Tibial nerve (tissue), 4 donors: ENCODE measurements around the gene MED12L. TPM values are rescaled to one million over a fixed set of nuclear protein-coding genes. Genes with fewer than 3 reads are reported as not detected.
A peak's percentile ranks its signal among the peaks of the same experiment; 100 is the strongest.

Experiments
- DNase-seq, 2 donors: peaks; one replicate each; pipeline ENCODE4 v3.0.0-alpha.2; 2019; ENCODE audit warnings: low spot score in 2 of 2
- H3K27ac ChIP-seq, 4 donors: fragments of 200-600 bp; sonication (generic) in 3 of 4; one replicate each; pipeline ENCODE4 v1.5.1; 2017 to 2019; ENCODE audit warnings: mild to moderate bottlenecking in 1 of 4
- H3K27me3 ChIP-seq, 2 donors: fragments of 200-600 bp; sonication (generic) in 1 of 2; one replicate each; pipeline versions ENCODE4 v1.5.1 to v1.6.0; 2017 to 2019
- H3K36me3 ChIP-seq, 3 donors: fragments of 200-600 bp; sonication (generic); one replicate each; pipeline ENCODE4 v1.5.1; 2018 to 2019
- H3K4me1 ChIP-seq, 4 donors: fragments of 200-600 bp; sonication (generic) in 3 of 4; one replicate each; pipeline ENCODE4 v1.5.1; 2017 to 2019
- H3K4me3 ChIP-seq, 4 donors: fragments of 200-600 bp; sonication (generic) in 3 of 4; one replicate each; pipeline ENCODE4 v1.5.1; 2017 to 2019; ENCODE audit warnings: mild to moderate bottlenecking in 1 of 4, moderate library complexity in 1 of 4
- H3K9me3 ChIP-seq, 4 donors: fragments of 200-600 bp; sonication (generic) in 3 of 4; one replicate each; pipeline ENCODE4 v1.5.1; 2017 to 2019
- CTCF ChIP-seq, 5 experiments: fragments of 200-600 bp in 3 of 5; fragments of 450-650 bp in 2 of 5; sonication (generic) in 3 of 5; IDR thresholded peaks; one replicate each; pipeline ENCODE4 v1.5.1; 2016 to 2019; ENCODE audit warnings: antibody characterized with exemption in 5 of 5, mild to moderate bottlenecking in 3 of 5, moderate library complexity in 2 of 5
- EP300 ChIP-seq, 2 donors: sonication (generic); formaldehyde crosslinking; IDR thresholded peaks; one replicate each; pipeline ENCODE4 v1.6.1; 2017; ENCODE audit warnings: antibody characterized with exemption in 2 of 2, mild to moderate bottlenecking in 1 of 2
- POLR2A ChIP-seq, 2 donors: fragments of 450-650 bp; IDR thresholded peaks; one replicate each; pipeline ENCODE4 v1.6.1; 2017; ENCODE audit warnings: antibody characterized with exemption in 2 of 2, mild to moderate bottlenecking in 2 of 2, moderate library complexity in 2 of 2
- WGBS, 2 donors: methylation state at CpG; one replicate each; pipeline ENCODE4 v1.1.5; 2018; 5-methylcytosine and 5-hydroxymethylcytosine counted together
- total RNA-seq, 4 donors: library from RNA; depleted of rRNA; stranded (reverse); fragments of >200 nt; gene quantifications; one replicate each; pipeline ENCODE4 v1.1.0, GENCODE V29; 2016

The MED12L gene
- total RNA-seq, 4 donors from 2014 or later: 1.2 to 5.9 (median 2.4) TPM

- TF ChIP-seq EP300 (IDR thresholded peaks at IDR 0.05) (no peak), CTCF (IDR thresholded peaks at IDR 0.05) (peak; percentile 16 to 39 (median 34)), POLR2A (IDR thresholded peaks at IDR 0.05) (no peak)
- peaks cover 0 to 24% (median 5%) of the 10 kb centered on the region in 4 donors for H3K4me1 ChIP-seq
- WGBS, 2 donors: 72 to 77% methylated on average over 4 of the region's 4 CpGs
- no peak overlapping the region for H3K27ac ChIP-seq
- H3K36me3 ChIP-seq: peaks cover 0 to 5% (median 0%) of the 10 kb centered on the region in 3 donors
- no peaks in the 10 kb centered on the region for H3K9me3 ChIP-seq
- DNase-seq: no peak
- H3K4me3 ChIP-seq: no peak overlapping the region
- H3K27me3 ChIP-seq: no peaks in the 10 kb centered on the region
Observed at GRCh38 chr3:151379083-151379734, 293.7 kb downstream of the MED12L start.

- no peaks in the 10 kb centered on the region for H3K9me3 ChIP-seq
- H3K4me1 ChIP-seq: peaks cover 0 to 45% (median 7%) of the 10 kb centered on the region in 4 donors
- H3K36me3 ChIP-seq: peaks cover 0 to 4% (median 0%) of the 10 kb centered on the region in 3 donors
- peak overlapping the region in 2 of 4 donors; percentile 29 to 44 for H3K4me3 ChIP-seq
- peak overlapping the region in 3 of 4 donors; percentile 55 to 84 (median 81) for H3K27ac ChIP-seq
- H3K27me3 ChIP-seq: no peaks in the 10 kb centered on the region
- no peak for TF ChIP-seq CTCF (IDR thresholded peaks at IDR 0.05)
- no peak for TF ChIP-seq POLR2A (IDR thresholded peaks at IDR 0.05)
- TF ChIP-seq EP300 (IDR thresholded peaks at IDR 0.05): no peak
- 88 to 93% methylated on average over 5 of the region's 5 CpGs for WGBS, 2 donors
- DNase-seq: no peak
Observed at GRCh38 chr3:151382671-151383070, 297.2 kb downstream of the MED12L start.

- peak overlapping the region; percentile 55 to 84 (median 72) for H3K27ac ChIP-seq
- H3K27me3 ChIP-seq: no peaks in the 10 kb centered on the region
- peaks cover 0 to 45% (median 7%) of the 10 kb centered on the region in 4 donors for H3K4me1 ChIP-seq
- H3K9me3 ChIP-seq: no peaks in the 10 kb centered on the region
- 69 to 72% methylated on average over 2 of the region's 2 CpGs for WGBS, 2 donors
- H3K36me3 ChIP-seq: no peaks in the 10 kb centered on the region
- no peak for DNase-seq
- peak overlapping the region in 2 of 4 donors; percentile 29 to 44 for H3K4me3 ChIP-seq
- no peak for TF ChIP-seq CTCF (IDR thresholded peaks at IDR 0.05)
- TF ChIP-seq POLR2A (IDR thresholded peaks at IDR 0.05): no peak
- no peak for TF ChIP-seq EP300 (IDR thresholded peaks at IDR 0.05)
Observed at GRCh38 chr3:151383111-151383510, 297.6 kb downstream of the MED12L start.

- Histone ChIP-seq H3K4me1 (peaks cover 0 to 45% (median 7%) of the 10 kb centered on the region in 4 donors), H3K27me3 (no peaks in the 10 kb centered on the region), H3K27ac (peak overlapping the region; percentile 54 to 84 (median 72)), H3K4me3 (peak overlapping the region; percentile 19 to 44 (median 29)), H3K36me3 (no peaks in the 10 kb centered on the region), H3K9me3 (no peaks in the 10 kb centered on the region)
- TF ChIP-seq EP300 (IDR thresholded peaks at IDR 0.05) (no peak), CTCF (IDR thresholded peaks at IDR 0.05) (no peak), POLR2A (IDR thresholded peaks at IDR 0.05) (no peak)
- 5 to 21% methylated on average over 3 of the region's 3 CpGs for WGBS, 2 donors
- no peak for DNase-seq
Observed at GRCh38 chr3:151383956-151384355, 298.5 kb downstream of the MED12L start.

GRCh38 chr3:151384741-151385174 is 299.3 kb downstream of the MED12L start, which contains the start of gene P2RY12:
TSS of gene P2RY12 (minus strand) at chr3:151384753. CDS start at chr3:151338845, 45,908 bp downstream.
- DNase-seq: no peak
- WGBS, 2 donors: 40 to 48% methylated on average over 4 of the region's 4 CpGs
- Histone ChIP-seq H3K27me3 (no peaks in the 10 kb centered on the region), H3K9me3 (no peaks in the 10 kb centered on the region), H3K27ac (peak within 1 kb of the TSS; percentile 54 to 84 (median 72)), H3K36me3 (no peaks in the 10 kb centered on the region), H3K4me3 (peak within 1 kb of the TSS; percentile 19 to 44 (median 29)), H3K4me1 (peaks cover 0 to 45% (median 7%) of the 10 kb centered on the region in 4 donors)
- peak in 1 of 2 donors; percentile 86 for TF ChIP-seq EP300 (IDR thresholded peaks at IDR 0.05)
- no peak for TF ChIP-seq POLR2A (IDR thresholded peaks at IDR 0.05)
- TF ChIP-seq CTCF (IDR thresholded peaks at IDR 0.05): no peak
